HepG2 (cell line): ENCODE measurements around the gene HCN4. TPM values are rescaled to one million over a fixed set of nuclear protein-coding genes. Genes with fewer than 3 reads are reported as not detected.

Experiments
- ATAC-seq: fragments of 200-7000 bp; cut with Tn5 transposase; 3 replicates; pipeline ENCODE4 v1.9.1; 2020; ENCODE audit warnings: mild to moderate bottlenecking, moderate library complexity
- BruUV-seq: library from RNA; stranded (reverse); fragments of 400-500 nt; replicated peaks from 2 replicates; lab custom pipeline; 2021; lab: Mats Ljungman, UMichigan
- CTCF ChIA-PET: fragments of 300-600 bp; formaldehyde crosslinking; extraction: SDS; loops from one replicate; lab custom pipeline; 2021; ENCODE audit warnings: low total read pairs, inconsistent platforms, low intra/inter-chr PET ratio; lab: Yijun Ruan, JAX
- POLR2A ChIA-PET: fragments of 350-600 bp; sonication (Branson Sonifier 250); formaldehyde crosslinking; loops from one replicate; lab custom pipeline; 2020; ENCODE audit warnings: antibody characterized with exemption, inconsistent platforms; lab: Yijun Ruan, JAX
- DNase-seq: peaks from one replicate; pipeline ENCODE4 v3.0.0-alpha.2; 2015; ENCODE audit warnings: low spot score
- FAIRE-seq: peaks from 3 replicates; lab custom pipeline; 2011; peaks lifted over from hg19 to GRCh38; lab: Jason Lieb, UNC
- H2AFZ ChIP-seq: one replicate; pipeline ENCODE4 v1.6.1; 2011; ENCODE audit warnings: low read length, inconsistent platforms
- H3K27ac ChIP-seq: fragments of 300-600 bp; 3 replicates; pipeline ENCODE4 v1.8.0; 2011; ENCODE audit warnings: mixed run types, mild to moderate bottlenecking, mixed read lengths, low read length, inconsistent platforms; ENCODE audit not compliant: insufficient read depth; ENCODE audit errors: extremely low read length
- H3K27me3 ChIP-seq, 2 experiments: fragments of 200-600 bp in 1 of 2; 2 replicates in 1 of 2; 3 replicates in 1 of 2; pipeline versions ENCODE4 v1.6.0 to v1.8.0; 2011; ENCODE audit warnings: low read length in 2 of 2, mild to moderate bottlenecking in 2 of 2, moderate library complexity in 2 of 2, inconsistent platforms in 1 of 2; ENCODE audit not compliant: insufficient read depth in 2 of 2, control insufficient read depth in 1 of 2
- H3K36me3 ChIP-seq, 2 experiments: fragments of 200-600 bp in 1 of 2; replicated peaks in 1 of 2; 2 replicates in 1 of 2; 3 replicates in 1 of 2; pipeline versions ENCODE4 v1.5.1 to v1.8.0; 2011; ENCODE audit warnings: low read length in 2 of 2, inconsistent platforms in 1 of 2; ENCODE audit not compliant: insufficient read depth in 2 of 2, control insufficient read depth in 1 of 2
- H3K4me1 ChIP-seq: 2 replicates; pipeline ENCODE4 v1.5.1; 2012; ENCODE audit warnings: low read length, inconsistent platforms; ENCODE audit not compliant: insufficient read depth
- H3K4me2 ChIP-seq: 2 replicates; pipeline ENCODE4 v1.6.0; 2011; ENCODE audit warnings: low read depth, low read length, inconsistent platforms
- H3K4me3 ChIP-seq, 3 experiments: fragments of 200-600 bp in 1 of 3; sonication (generic), shearing (Covaris generic) in 1 of 3; replicated peaks in 1 of 3; 2 replicates each; pipeline ENCODE4 v1.5.1; 2011 to 2016; ENCODE audit warnings: low read length in 3 of 3, inconsistent platforms in 2 of 3, low read depth in 2 of 3, mild to moderate bottlenecking in 2 of 3, control low read depth in 1 of 3, mixed read lengths in 1 of 3; ENCODE audit not compliant: insufficient read depth in 1 of 3
- H3K79me2 ChIP-seq: one replicate; pipeline ENCODE4 v1.6.1; 2011; ENCODE audit warnings: low read length, inconsistent platforms; ENCODE audit not compliant: insufficient read depth
- H3K9ac ChIP-seq: 2 replicates; pipeline ENCODE4 v1.6.0; 2011; ENCODE audit warnings: mild to moderate bottlenecking, low read depth, low read length, inconsistent platforms; ENCODE audit not compliant: insufficient read depth
- H3K9me3 ChIP-seq: 2 replicates; pipeline ENCODE4 v1.5.1; 2012; ENCODE audit warnings: mild to moderate bottlenecking, low read length
- H4K20me1 ChIP-seq: 2 replicates; pipeline ENCODE4 v1.6.0; 2011; ENCODE audit warnings: inconsistent platforms, mild to moderate bottlenecking, low read length, moderate library complexity; ENCODE audit not compliant: insufficient read depth
- CTCF ChIP-seq: sonication (generic); formaldehyde crosslinking; IDR thresholded peaks from 2 replicates; pipeline ENCODE4 v1.5.0; 2020; ENCODE audit warnings: mild to moderate bottlenecking, missing genetic modification reagents, moderate library complexity
- ELF3 ChIP-seq: IDR thresholded peaks from 2 replicates; pipeline ENCODE4 v1.6.1; 2016; ENCODE audit warnings: missing genetic modification reagents, missing compliant biosample characterization
- HCFC1 ChIP-seq: fragments of 150-350 bp; IDR thresholded peaks from 2 replicates; pipeline ENCODE4 v1.6.1; 2014; ENCODE audit warnings: low read depth, low read length
- KLF15 ChIP-seq: sonication (generic); formaldehyde crosslinking; IDR thresholded peaks from 2 replicates; pipeline ENCODE4 v1.8.1; 2023; ENCODE audit warnings: borderline replicate concordance, mild to moderate bottlenecking, inconsistent platforms, missing genetic modification reagents, mixed read lengths
- KLF6 ChIP-seq: IDR thresholded peaks from 2 replicates; pipeline ENCODE4 v1.8.0; 2016; ENCODE audit warnings: missing biosample characterization, missing genetic modification reagents
- KLF9 ChIP-seq: IDR thresholded peaks from 2 replicates; pipeline ENCODE4 v1.6.1; 2016; ENCODE audit warnings: low read depth
- STAG1 ChIP-seq: sonication (generic); formaldehyde crosslinking; IDR thresholded peaks from 2 replicates; pipeline ENCODE4 v1.4.0; 2020; ENCODE audit warnings: missing genetic modification reagents
- WGBS: methylation state at CpG from one replicate; pipeline ENCODE4 v1.1.6; 2017; ENCODE audit warnings: low lambda C conversion rate; 5-methylcytosine and 5-hydroxymethylcytosine counted together
- in situ Hi-C: cut with HindIII; loops from 2 replicates; pipeline ENCODE4 v1.10.0; 2017; ENCODE audit warnings: low pct_unique_long_range_greater_than_20kb; ENCODE audit not compliant: extremely low pct_ligation_motif_present
- intact Hi-C: fragments of 100-400 bp; cut with micrococcal nuclease; formaldehyde crosslinking; loops from one replicate; pipeline ENCODE4 v1.10.0; 2022; ENCODE audit not compliant: unreplicated experiment
- polyA plus RNA-seq, 8 experiments: library from polyadenylated mRNA; depleted of rRNA in 3 of 8; stranded (reverse) in 7 of 8; unstranded in 1 of 8; fragments of >200 nt; fragmentation: Illumina TruSeq in 4 of 8; extraction: Trizol in 4 of 8; gene quantifications; 2 replicates each; pipeline versions ENCODE4 v1.2.1 to v1.2.3, GENCODE V29; 2011 to 2016; ENCODE audit warnings: low read depth in 4 of 8, missing spikeins in 1 of 8, mixed read lengths in 1 of 8; ENCODE audit not compliant: insufficient read depth in 1 of 8
- total RNA-seq, 5 experiments: library from RNA; depleted of rRNA; stranded (reverse); fragments of >200 nt; fragmentation: Illumina TruSeq; extraction: Trizol; gene quantifications; 2 replicates each; pipeline ENCODE4 v1.2.3, GENCODE V29; 2016; ENCODE audit warnings: low read depth in 1 of 5

Gene HCN4
- total and polyA plus RNA-seq, 2 of the 13 experiments (the other 11 are each of a cell fraction or from before 2014, with no cell fraction given), result not detected

GRCh38 chr15:73325191-73325861 is 43.4 kb downstream of the HCN4 start:
- H4K20me1 ChIP-seq, result no peaks in the 10 kb centered on the region
- H3K36me3 ChIP-seq, result no peaks in the 10 kb centered on the region
- DNase-seq (no peak), ATAC-seq (no peak), FAIRE-seq (no peak)
- H3K9me3 ChIP-seq, result no peaks in the 10 kb centered on the region
- in situ Hi-C loops (no loop called here), intact Hi-C loops (no loop called here)
- BruUV-seq, result no TSS peak
- no peaks in the 10 kb centered on the region for H3K4me1 ChIP-seq
- no peak overlapping the region for H3K4me2 ChIP-seq
- H3K9ac ChIP-seq, result no peak overlapping the region
- H2AFZ ChIP-seq, result no peak overlapping the region
- H3K4me3 ChIP-seq, result no peak overlapping the region
- TF ChIP-seq CTCF (CRISPR knock-in tag) (peak; percentile 31), KLF6 (CRISPR knock-in tag) (no peak), HCFC1 (no peak), KLF15 (no peak), STAG1 (CRISPR knock-in tag) (peak; percentile 13), KLF9 (CRISPR knock-in tag) (no peak), ELF3 (no peak)
- no peaks in the 10 kb centered on the region for H3K79me2 ChIP-seq
- 39% methylated on average over 14 of the region's 29 CpGs for WGBS
- CTCF ChIA-PET, result no interaction called here
- H3K27ac ChIP-seq, result no peak overlapping the region
- POLR2A ChIA-PET, result no interaction called here
- H3K27me3 ChIP-seq, result peaks cover 4 to 36% of the 10 kb centered on the region in 2 experiments; a peak in 4 of 5 replicates
